WERI-Rb-1 (cell line): Measurements from ENCODE around the gene SS18L1.

Experiments used
- DNase-seq: peaks from one replicate; pipeline ENCODE4 v3.0.0-alpha.2; 2020
- H3K27ac ChIP-seq: fragments of 250-450 bp; sonication (Bioruptor Pico); 2 replicates; pipeline ENCODE4 v1.5.1; 2020; ENCODE audit warnings: mild to moderate bottlenecking, moderate library complexity
- H3K27me3 ChIP-seq: fragments of 250-450 bp; sonication (Bioruptor Pico); 2 replicates; pipeline ENCODE4 v1.5.1; 2021; ENCODE audit warnings: mild to moderate bottlenecking, low read depth, moderate library complexity; ENCODE audit not compliant: insufficient read depth, severe bottlenecking
- H3K36me3 ChIP-seq: fragments of 250-450 bp; sonication (Bioruptor Pico); 2 replicates; pipeline ENCODE4 v1.5.1; 2020; ENCODE audit warnings: mild to moderate bottlenecking, moderate library complexity
- H3K4me3 ChIP-seq: 2 replicates; pipeline ENCODE4 v1.5.1; 2011; ENCODE audit warnings: low read depth, mild to moderate bottlenecking, control low read depth, low read length
- H3K9me3 ChIP-seq: fragments of 250-450 bp; sonication (Bioruptor Pico); 2 replicates; pipeline ENCODE4 v1.5.1; 2021; ENCODE audit warnings: mild to moderate bottlenecking, moderate library complexity; ENCODE audit not compliant: severe bottlenecking
- CTCF ChIP-seq: IDR thresholded peaks from 2 replicates; pipeline ENCODE4 v1.5.1; 2011; ENCODE audit warnings: low read depth, mild to moderate bottlenecking, control low read depth, inconsistent platforms, low read length

SS18L1 gene

GRCh38 chr20:62158541-62158940 lies 15.0 kb downstream of the SS18L1 start:
- no peaks in the 10 kb centered on the region for H3K27me3 ChIP-seq
- no peaks in the 10 kb centered on the region for H3K9me3 ChIP-seq
- H3K27ac ChIP-seq: no peak overlapping the region
- no peak overlapping the region for H3K4me3 ChIP-seq
- DNase-seq: no peak
- TF ChIP-seq CTCF: no peak
- peaks cover 54% of the 10 kb centered on the region for H3K36me3 ChIP-seq

GRCh38 chr20:62159052-62159451 lies 15.5 kb downstream of the SS18L1 start:
- Histone ChIP-seq H3K27ac (no peak overlapping the region), H3K27me3 (no peaks in the 10 kb centered on the region), H3K4me3 (no peak overlapping the region), H3K9me3 (no peaks in the 10 kb centered on the region), H3K36me3 (peaks cover 56% of the 10 kb centered on the region)
- no peak for DNase-seq
- TF ChIP-seq CTCF: no peak

DNA sequence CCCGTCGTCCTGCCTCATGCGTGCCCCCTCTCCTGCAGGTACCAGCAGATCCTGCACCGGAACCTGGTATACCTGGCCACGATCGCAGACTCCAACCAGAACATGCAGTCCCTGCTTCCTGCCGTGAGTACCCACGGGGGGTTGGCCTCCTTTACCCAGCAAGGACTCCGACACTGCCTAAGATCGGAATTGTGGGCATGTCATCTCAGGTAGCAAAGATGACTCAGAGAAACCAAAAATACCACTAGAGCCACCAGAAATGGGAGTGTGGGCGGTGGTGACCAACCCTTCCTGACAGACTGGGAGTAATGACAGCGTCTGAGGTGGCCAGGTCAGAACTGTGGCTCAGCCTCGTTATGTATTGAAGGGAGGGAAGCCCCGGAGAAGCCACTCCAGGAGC lies 16.3 kb downstream of the SS18L1 start:
- Histone ChIP-seq H3K9me3 (no peaks in the 10 kb centered on the region), H3K27me3 (no peaks in the 10 kb centered on the region), H3K36me3 (peaks cover 56% of the 10 kb centered on the region), H3K4me3 (no peak overlapping the region), H3K27ac (no peak overlapping the region)
- TF ChIP-seq CTCF: no peak
- no peak for DNase-seq

DNA sequence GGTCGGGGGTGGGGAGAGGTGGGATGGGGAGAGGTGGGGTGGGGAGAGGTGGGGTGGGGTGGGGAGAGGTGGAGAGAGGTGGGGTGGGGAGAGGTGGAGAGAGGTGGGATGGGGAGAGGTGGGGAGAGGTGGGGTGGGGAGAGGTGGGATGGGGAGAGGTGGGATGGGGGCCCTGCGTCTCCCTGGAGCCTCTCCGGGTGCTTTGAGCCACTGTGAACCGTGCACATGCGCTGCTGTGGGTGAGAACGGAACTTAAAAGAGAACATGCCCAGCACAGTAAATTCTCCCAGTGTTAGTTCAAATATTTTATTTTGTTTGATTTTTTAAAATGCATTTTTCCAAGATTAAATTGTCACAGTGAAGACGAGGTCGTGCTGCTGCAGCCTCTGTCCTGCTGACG lies 16.7 kb downstream of the SS18L1 start:
- Histone ChIP-seq H3K27ac (no peak overlapping the region), H3K4me3 (no peak overlapping the region), H3K9me3 (no peaks in the 10 kb centered on the region), H3K27me3 (no peaks in the 10 kb centered on the region), H3K36me3 (peaks cover 60% of the 10 kb centered on the region)
- no peak for TF ChIP-seq CTCF
- DNase-seq: no peak

- no peak overlapping the region for H3K27ac ChIP-seq
- H3K4me3 ChIP-seq: no peak overlapping the region
- H3K36me3 ChIP-seq: peaks cover 66% of the 10 kb centered on the region
- no peaks in the 10 kb centered on the region for H3K9me3 ChIP-seq
- H3K27me3 ChIP-seq: no peaks in the 10 kb centered on the region
- DNase-seq: no peak
- TF ChIP-seq CTCF: no peak
Measured at GRCh38 chr20:62160876-62161275, 17.3 kb downstream of the SS18L1 start.

GRCh38 chr20:62161347-62161746 lies 17.8 kb downstream of the SS18L1 start:
- TF ChIP-seq CTCF: no peak
- Histone ChIP-seq H3K9me3 (no peaks in the 10 kb centered on the region), H3K36me3 (peaks cover 71% of the 10 kb centered on the region), H3K27me3 (no peaks in the 10 kb centered on the region), H3K4me3 (no peak overlapping the region), H3K27ac (no peak overlapping the region)
- DNase-seq: no peak
